PC-3 (cell line): ENCODE measurements around the gene SLC1A2.

Experiments
- EZH2 ChIP-seq: fragments of 300-600 bp; sonication (generic); IDR thresholded peaks from one replicate; pipeline ENCODE4 v1.6.1; 2017; ENCODE audit warnings: antibody characterized with exemption, mild to moderate bottlenecking, low read length; ENCODE audit not compliant: unreplicated experiment
- EZH2phosphoT487 ChIP-seq: fragments of 300-600 bp; sonication (generic); IDR thresholded peaks from 2 replicates; pipeline ENCODE4 v1.6.1; 2018; ENCODE audit warnings: mild to moderate bottlenecking, antibody characterized with exemption, low read length, borderline replicate concordance
- TF ChIP-seq, protein P1 (sequence below): fragments of 300-600 bp; sonication (generic); conservative IDR thresholded peaks from 2 replicates; pipeline ENCODE4 v1.5.1; 2017; ENCODE audit warnings: antibody characterized with exemption, low read depth, mild to moderate bottlenecking, low read length

DNA sequence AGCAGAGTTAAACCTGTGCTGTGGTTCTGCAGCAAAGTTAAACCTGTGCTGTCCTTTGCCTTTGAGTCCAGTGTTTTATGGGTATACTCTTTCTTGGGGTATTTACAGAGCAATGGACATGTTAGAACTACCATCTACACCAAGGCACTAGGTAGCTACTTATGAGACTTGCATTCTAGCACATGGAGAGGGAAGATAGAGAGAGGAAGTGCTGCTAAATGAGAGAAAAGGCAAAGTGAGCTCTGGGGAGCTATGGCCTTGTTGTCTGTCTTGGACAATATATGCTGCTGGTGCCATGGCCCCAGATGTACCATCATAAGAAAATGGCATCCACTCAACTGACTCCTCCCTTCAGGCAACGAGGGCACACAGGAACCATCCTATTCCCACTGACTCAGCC, 91.5 kb downstream of the SLC1A2 start:
- TF ChIP-seq, protein P1, sequence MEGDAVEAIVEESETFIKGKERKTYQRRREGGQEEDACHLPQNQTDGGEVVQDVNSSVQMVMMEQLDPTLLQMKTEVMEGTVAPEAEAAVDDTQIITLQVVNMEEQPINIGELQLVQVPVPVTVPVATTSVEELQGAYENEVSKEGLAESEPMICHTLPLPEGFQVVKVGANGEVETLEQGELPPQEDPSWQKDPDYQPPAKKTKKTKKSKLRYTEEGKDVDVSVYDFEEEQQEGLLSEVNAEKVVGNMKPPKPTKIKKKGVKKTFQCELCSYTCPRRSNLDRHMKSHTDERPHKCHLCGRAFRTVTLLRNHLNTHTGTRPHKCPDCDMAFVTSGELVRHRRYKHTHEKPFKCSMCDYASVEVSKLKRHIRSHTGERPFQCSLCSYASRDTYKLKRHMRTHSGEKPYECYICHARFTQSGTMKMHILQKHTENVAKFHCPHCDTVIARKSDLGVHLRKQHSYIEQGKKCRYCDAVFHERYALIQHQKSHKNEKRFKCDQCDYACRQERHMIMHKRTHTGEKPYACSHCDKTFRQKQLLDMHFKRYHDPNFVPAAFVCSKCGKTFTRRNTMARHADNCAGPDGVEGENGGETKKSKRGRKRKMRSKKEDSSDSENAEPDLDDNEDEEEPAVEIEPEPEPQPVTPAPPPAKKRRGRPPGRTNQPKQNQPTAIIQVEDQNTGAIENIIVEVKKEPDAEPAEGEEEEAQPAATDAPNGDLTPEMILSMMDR, result no peak
- TF ChIP-seq EZH2phosphoT487 (no peak), EZH2 (no peak)
